CD4-positive, alpha-beta memory T cell (primary cell): Measurements from ENCODE around the gene RNF208. TPM values are rescaled to one million over a fixed set of nuclear protein-coding genes. Genes with fewer than 3 reads are reported as not detected.

Experiments
- CTCF ChIA-PET: fragments of 350-600 bp; sonication (Branson Sonifier 250); formaldehyde crosslinking; loops from one replicate; lab custom pipeline; 2021; ENCODE audit warnings: inconsistent platforms; ENCODE audit not compliant: partially characterized antibody; lab: Charles Lee
- POLR2A ChIA-PET: fragments of 350-600 bp; sonication (Branson Sonifier 250); formaldehyde crosslinking; loops from one replicate; lab custom pipeline; 2021; ENCODE audit not compliant: partially characterized antibody; lab: Charles Lee
- DNase-seq, 5 donors: peaks; one replicate each; pipeline versions ENCODE4 v3.0.0 to v3.0.0-alpha.2; 2020 to 2022; ENCODE audit warnings: mixed read lengths in 1 of 5
- H3K27ac ChIP-seq: one replicate; pipeline ENCODE4 v1.7.0; 2013; ENCODE audit warnings: low read depth, low read length
- H3K27me3 ChIP-seq: 2 replicates; pipeline ENCODE4 v1.7.0; 2013; ENCODE audit warnings: mild to moderate bottlenecking, low read length, moderate library complexity; ENCODE audit not compliant: insufficient read depth
- H3K36me3 ChIP-seq: 2 replicates; pipeline ENCODE4 v1.7.0; 2013; ENCODE audit warnings: mild to moderate bottlenecking, low read length, moderate library complexity; ENCODE audit not compliant: insufficient read depth
- H3K4me1 ChIP-seq: 2 replicates; pipeline ENCODE4 v1.7.0; 2013; ENCODE audit warnings: mild to moderate bottlenecking, low read length, moderate library complexity; ENCODE audit not compliant: insufficient read depth
- H3K4me3 ChIP-seq, 2 donors: one replicate each; pipeline ENCODE4 v1.7.0; 2013; ENCODE audit warnings: low read length in 2 of 2, mild to moderate bottlenecking in 1 of 2
- H3K9me3 ChIP-seq, 2 donors: one replicate each; pipeline ENCODE4 v1.7.0; 2013; ENCODE audit warnings: low read length in 2 of 2, control low read depth in 1 of 2; ENCODE audit not compliant: control insufficient read depth in 1 of 2
- H3K27ac Mint-ChIP-seq, 7 donors: one replicate each; pipeline ENCODE4 v1.8.0; 2020 to 2021; ENCODE audit warnings: mixed read lengths in 7 of 7, mild to moderate bottlenecking in 6 of 7, inconsistent platforms in 3 of 7, moderate library complexity in 3 of 7
- H3K27me3 Mint-ChIP-seq, 2 donors: one replicate each; pipeline ENCODE4 v1.8.0; 2020 to 2021; ENCODE audit warnings: mixed read lengths in 2 of 2
- H3K36me3 Mint-ChIP-seq, 2 donors: one replicate each; pipeline ENCODE4 v1.8.0; 2020 to 2021; ENCODE audit warnings: mixed read lengths in 2 of 2, inconsistent platforms in 1 of 2, mild to moderate bottlenecking in 1 of 2
- H3K4me1 Mint-ChIP-seq, 4 donors: one replicate each; pipeline ENCODE4 v1.8.0; 2020 to 2021; ENCODE audit warnings: mixed read lengths in 4 of 4, mild to moderate bottlenecking in 1 of 4
- H3K4me3 Mint-ChIP-seq, 8 donors: one replicate each; pipeline ENCODE4 v1.8.0; 2020 to 2021; ENCODE audit warnings: mixed read lengths in 8 of 8, mild to moderate bottlenecking in 7 of 8, moderate library complexity in 6 of 8, inconsistent platforms in 3 of 8
- H3K9me3 Mint-ChIP-seq, 8 donors: one replicate each; pipeline ENCODE4 v1.8.0; 2020 to 2021; ENCODE audit warnings: mixed read lengths in 8 of 8, mild to moderate bottlenecking in 5 of 8, inconsistent platforms in 3 of 8, moderate library complexity in 1 of 8
- intact Hi-C: fragments of 100-400 bp; cut with micrococcal nuclease; formaldehyde crosslinking; loops from one replicate; pipeline ENCODE4 v1.15.1; 2023
- polyA plus RNA-seq, 2 donors: library from polyadenylated mRNA; unstranded; fragments of 300-500 nt; fragmentation: Illumina TruSeq; gene quantifications; one replicate each; pipeline ENCODE4 v1.2.3, GENCODE V29; 2021
- total RNA-seq, 2 experiments: library from RNA; stranded (reverse); gene quantifications; one replicate each; pipeline ENCODE4 v1.2.3, GENCODE V29; 2021

Gene RNF208, protein sequence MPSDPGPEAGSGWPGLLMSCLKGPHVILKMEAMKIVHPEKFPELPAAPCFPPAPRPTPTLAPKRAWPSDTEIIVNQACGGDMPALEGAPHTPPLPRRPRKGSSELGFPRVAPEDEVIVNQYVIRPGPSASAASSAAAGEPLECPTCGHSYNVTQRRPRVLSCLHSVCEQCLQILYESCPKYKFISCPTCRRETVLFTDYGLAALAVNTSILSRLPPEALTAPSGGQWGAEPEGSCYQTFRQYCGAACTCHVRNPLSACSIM
- 1 to 10 TPM in 1 of 2 experiments, under 1 TPM in 1; 0.64 to 1.3 TPM for total RNA-seq
- polyA plus RNA-seq: not detected

DNA sequence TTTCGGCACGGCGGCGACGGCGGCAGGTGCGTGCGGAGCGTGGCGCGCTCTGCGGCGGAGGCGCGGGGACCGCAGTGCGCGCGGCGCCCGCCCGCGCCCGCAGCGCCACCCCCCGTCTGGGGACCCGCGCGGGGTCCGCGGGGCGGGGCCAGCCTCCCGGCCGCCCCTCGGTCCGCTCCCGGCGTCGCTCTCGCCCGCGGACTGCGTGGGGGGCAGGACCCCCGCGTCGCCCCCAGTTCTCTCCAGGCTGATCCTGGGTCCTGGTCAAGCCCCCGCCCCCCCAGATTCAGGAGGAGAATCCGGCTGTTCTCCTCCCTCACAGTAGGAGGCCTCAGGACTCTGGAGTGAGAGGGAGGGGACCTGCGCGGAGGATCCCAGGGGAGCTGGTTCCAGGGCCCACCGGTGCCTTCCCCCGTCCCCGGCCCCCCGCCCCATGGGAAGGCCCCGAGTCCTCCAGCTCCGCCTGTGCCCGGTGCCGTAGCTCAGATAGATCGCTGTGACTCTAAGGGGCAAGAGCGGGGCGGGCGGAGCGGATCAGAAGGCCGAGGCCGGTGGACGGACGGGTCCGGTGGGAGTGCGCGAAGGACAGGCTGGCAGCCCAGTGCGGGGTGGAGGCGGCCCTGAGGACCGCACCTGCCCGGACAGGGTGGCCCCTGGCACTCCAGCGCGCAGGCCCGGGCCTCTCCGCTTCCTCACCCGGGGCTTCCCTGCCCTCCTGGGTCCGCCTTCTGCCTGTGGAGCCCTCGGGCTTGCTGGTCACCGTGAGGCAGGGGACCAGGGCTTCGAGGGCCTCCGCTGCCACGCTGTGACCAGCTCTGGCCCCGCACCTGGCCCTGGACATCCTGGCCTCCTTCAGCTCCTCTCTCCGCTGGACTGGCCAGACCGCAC lies at the start of gene RNF208:
RNF208 (minus strand) TSS at position 51 of the 888 bp plus-strand sequence. CDS start 1,028 bp downstream, outside the sequence.
- Mint-ChIP-seq H3K9me3 (no peaks in the 10 kb centered on the region), H3K4me1 (peaks cover 0 to 15% (median 3%) of the 10 kb centered on the region in 4 donors), H3K27ac (peak within 1 kb of the TSS in 6 of 7 donors; percentile 27 to 86 (median 66)), H3K4me3 (peak within 1 kb of the TSS; percentile 62 to 84 (median 77)), H3K27me3 (no peaks in the 10 kb centered on the region), H3K36me3 (no peaks in the 10 kb centered on the region)
- Histone ChIP-seq H3K4me1 (peaks cover 18% of the 10 kb centered on the region), H3K36me3 (no peaks in the 10 kb centered on the region), H3K27ac (peak within 1 kb of the TSS; percentile 59), H3K27me3 (no peaks in the 10 kb centered on the region), H3K4me3 (peak within 1 kb of the TSS in 1 of 2 donors; percentile 70), H3K9me3 (no peaks in the 10 kb centered on the region)
- POLR2A ChIA-PET: interaction anchor here (0.7 to 6.8 kb wide), 19 partner anchors 14 to 431 kb away, joined by 3 to 61 read pairs (median 18); partner anchors contain the start of genes ANAPC2, CLIC3, EXD3 and MAN1B1
- intact Hi-C loops: loop anchor here (1.0 to 5.0 kb wide), 12 partner anchors 14 to 495 kb away; partner anchors contain the start of genes ANAPC2, MAN1B1, NDOR1 and NELFB
- CTCF ChIA-PET: interaction anchor here (0.7 to 2.5 kb wide), 5 partner anchors 13 to 127 kb away, joined by 3 to 12 read pairs (median 6); partner anchors contain the start of genes SSNA1 and TUBB4B
- no peak for DNase-seq

DNA sequence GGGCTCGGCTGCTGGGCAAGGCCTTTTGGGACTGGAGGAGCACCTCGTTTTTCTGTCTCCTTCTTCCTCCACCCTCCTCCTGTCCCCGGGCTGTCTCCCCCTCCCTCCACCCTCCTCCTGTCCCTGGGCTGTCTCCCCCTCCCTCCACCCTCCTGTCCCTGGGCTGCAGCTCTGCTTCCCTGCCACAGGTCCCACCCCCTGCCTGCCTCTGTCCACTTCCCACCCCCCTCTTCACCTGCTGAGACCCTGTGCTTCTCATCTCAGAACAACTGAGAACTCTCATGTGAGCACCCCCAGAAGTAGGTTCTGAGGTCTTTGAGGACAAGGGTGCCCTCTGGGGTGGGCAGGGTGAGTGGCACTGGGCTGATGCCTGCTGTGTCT lies 49.6 kb upstream of the RNF208 start:
- peaks cover 11% of the 10 kb centered on the region for H3K4me1 ChIP-seq
- peaks cover 12 to 27% (median 19%) of the 10 kb centered on the region in 4 donors for H3K4me1 Mint-ChIP-seq

DNA sequence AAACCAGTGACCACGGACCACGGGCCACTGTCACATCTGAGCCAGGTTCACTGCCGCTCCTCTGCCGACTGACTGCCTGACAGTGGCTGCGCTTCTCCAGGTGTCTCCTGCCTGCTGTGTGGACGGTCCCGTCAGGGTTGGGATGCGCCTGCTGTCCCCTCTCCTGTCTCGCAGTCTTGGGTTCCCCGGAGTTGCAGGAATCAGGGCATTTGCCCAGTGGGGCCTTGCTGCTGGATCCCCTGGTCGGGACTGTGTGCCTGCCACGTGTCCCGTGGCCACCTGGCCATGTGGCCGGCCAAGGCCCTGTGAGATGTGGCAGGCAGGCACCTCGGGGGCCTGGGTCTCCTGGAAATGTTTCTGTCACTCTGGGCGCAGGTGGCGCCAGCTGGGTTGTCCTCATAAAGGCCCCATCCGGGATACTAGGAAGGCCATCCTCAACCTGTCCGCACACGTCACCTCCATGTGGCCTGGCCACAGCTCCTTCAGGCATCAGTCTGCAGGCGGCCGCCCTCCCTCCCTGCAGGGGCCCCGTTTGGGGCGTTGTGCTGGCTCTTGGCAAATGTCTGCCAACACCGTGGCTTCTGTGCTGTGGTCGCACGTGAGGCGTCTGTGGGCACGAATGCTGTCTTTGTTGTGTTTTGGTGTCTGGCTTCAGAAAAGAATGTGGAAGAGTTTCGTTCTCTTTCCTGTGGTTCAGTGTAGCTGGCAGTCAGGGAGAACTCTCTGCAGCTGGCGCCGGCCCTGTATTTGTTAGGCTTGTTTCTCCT lies 49.1 kb upstream of the RNF208 start:
- no peaks in the 10 kb centered on the region for H3K27me3 ChIP-seq
- peaks cover 11% of the 10 kb centered on the region for H3K4me1 ChIP-seq
- no peak overlapping the region for H3K4me3 ChIP-seq
- Mint-ChIP-seq H3K27ac (peak overlapping the region in 4 of 7 donors; percentile 13 to 73 (median 54)), H3K27me3 (no peaks in the 10 kb centered on the region), H3K4me3 (no peak overlapping the region), H3K9me3 (no peaks in the 10 kb centered on the region), H3K36me3 (peaks cover 20 to 25% of the 10 kb centered on the region in 2 donors), H3K4me1 (peaks cover 11 to 27% (median 18%) of the 10 kb centered on the region in 4 donors)
- ChIA-PET CTCF (no interaction called here), POLR2A (interaction anchor here (1.2 kb wide), 1 partner anchor 30 kb away, joined by 3 read pairs; the partner anchor contains the start of gene TUBB4B)
- DNase-seq: peak in 3 of 5 donors; percentile 22 to 37 (median 24)
- intact Hi-C loops: no loop called here
- peaks cover 13% of the 10 kb centered on the region for H3K36me3 ChIP-seq
- no peaks in the 10 kb centered on the region for H3K9me3 ChIP-seq
- H3K27ac ChIP-seq: no peak overlapping the region

More for the DNA sequence above, 49.6 kb upstream of the RNF208 start:
- H3K27me3 ChIP-seq: no peaks in the 10 kb centered on the region
- no peak overlapping the region for H3K4me3 ChIP-seq
- no peaks in the 10 kb centered on the region for H3K27me3 Mint-ChIP-seq
- no peaks in the 10 kb centered on the region for H3K9me3 Mint-ChIP-seq
- ChIA-PET CTCF (no interaction called here), POLR2A (interaction anchor here (1.2 kb wide), 1 partner anchor 31 kb away, joined by 3 read pairs; the partner anchor contains the start of gene TUBB4B)
- intact Hi-C loops: no loop called here
- H3K9me3 ChIP-seq: no peaks in the 10 kb centered on the region
- peaks cover 9% of the 10 kb centered on the region for H3K36me3 ChIP-seq
- no peak overlapping the region for H3K27ac ChIP-seq
- no peak overlapping the region for H3K4me3 Mint-ChIP-seq
- peaks cover 20 to 25% of the 10 kb centered on the region in 2 donors for H3K36me3 Mint-ChIP-seq
- H3K27ac Mint-ChIP-seq: peak overlapping the region in 2 of 7 donors; percentile 42 to 65
- DNase-seq: no peak

DNA sequence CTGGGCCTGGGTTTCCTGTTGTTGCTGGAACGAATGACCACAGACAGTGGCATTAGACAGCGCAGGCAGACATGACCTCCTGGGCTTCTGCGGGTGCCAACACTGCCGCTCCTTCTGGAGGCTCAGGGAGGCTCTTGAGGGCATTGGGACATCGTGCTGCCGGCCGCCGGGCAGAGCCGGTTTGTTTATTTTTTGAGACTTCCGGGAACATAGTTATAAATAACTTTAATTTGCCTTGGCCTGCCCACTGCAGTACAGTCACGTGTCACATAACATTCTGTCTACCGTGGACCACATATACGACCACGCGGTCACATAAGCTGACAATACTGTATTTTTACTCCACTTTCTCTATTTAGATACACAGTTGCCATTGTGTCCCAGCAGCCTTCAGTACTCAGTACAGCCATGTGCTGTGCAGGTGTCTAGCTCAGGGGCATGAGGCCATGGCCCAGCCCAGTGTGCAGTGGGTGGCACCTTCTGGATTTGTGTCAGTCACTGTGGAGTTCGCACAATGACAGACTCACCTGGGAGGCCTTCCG lies 47.3 kb upstream of the RNF208 start:
- Mint-ChIP-seq H3K4me1 (peaks cover 8 to 19% (median 13%) of the 10 kb centered on the region in 4 donors), H3K27ac (no peak overlapping the region), H3K4me3 (no peak overlapping the region), H3K9me3 (no peaks in the 10 kb centered on the region), H3K27me3 (no peaks in the 10 kb centered on the region), H3K36me3 (peaks cover 20 to 28% of the 10 kb centered on the region in 2 donors)
- ChIA-PET POLR2A (no interaction called here), CTCF (no interaction called here)
- Histone ChIP-seq H3K27me3 (no peaks in the 10 kb centered on the region), H3K4me1 (peaks cover 11% of the 10 kb centered on the region), H3K9me3 (no peaks in the 10 kb centered on the region), H3K27ac (no peak overlapping the region), H3K36me3 (peaks cover 18% of the 10 kb centered on the region), H3K4me3 (no peak overlapping the region)
- intact Hi-C loops: no loop called here
- DNase-seq: no peak

DNA sequence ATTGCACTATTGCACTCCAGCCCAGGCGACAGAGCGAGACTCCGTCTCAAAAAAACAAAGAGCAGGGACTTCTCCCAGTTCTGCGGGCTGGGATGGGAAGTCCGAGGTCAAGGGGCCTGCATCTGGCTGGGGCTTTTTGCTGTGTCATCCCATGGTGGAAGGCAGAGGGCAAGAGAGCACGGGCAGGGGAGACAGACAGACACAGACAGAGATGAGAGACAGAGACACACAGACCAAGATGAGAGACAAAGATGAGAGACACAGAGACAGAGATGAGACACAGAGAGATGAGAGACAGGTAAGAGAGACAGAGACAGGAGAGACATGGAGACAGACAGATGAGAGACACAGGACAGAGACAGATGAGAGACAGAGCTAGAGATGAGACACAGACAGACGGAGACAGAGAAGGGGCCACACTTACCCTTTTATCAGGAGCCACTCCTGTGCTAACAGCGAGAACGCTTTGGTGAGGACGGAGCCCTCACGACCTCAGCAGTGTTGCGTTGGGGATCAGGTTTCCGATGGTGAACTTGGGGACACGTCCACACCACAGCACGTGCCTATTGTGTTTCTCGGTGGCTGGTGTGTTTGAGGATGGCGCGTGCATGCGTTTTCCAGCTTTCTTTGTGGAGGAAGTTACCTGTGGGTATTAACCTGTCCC lies 46.6 kb upstream of the RNF208 start:
- POLR2A ChIA-PET: no interaction called here
- no peak overlapping the region for H3K27ac Mint-ChIP-seq
- H3K27ac ChIP-seq: no peak overlapping the region

DNA sequence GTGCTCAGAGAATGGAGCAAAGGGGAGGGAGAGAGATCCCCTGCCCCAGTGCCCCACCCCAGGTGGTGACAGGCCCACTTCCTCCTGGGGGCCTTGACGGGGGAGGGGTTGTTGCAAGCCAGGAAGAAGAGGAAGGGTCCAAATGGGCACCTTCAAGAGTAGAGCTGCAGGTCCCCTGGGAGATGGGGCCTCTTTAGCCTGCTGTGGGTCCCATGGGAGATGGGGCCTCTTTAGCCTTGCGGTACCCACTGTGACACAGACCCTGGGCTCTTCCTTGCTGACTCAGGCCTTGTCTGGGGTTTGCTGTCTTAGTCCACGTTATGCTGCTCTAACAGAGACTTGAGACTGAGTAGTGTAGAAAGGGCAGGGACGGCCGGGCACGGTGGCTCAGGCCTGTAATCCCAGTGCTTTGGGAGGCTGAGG lies 45.9 kb upstream of the RNF208 start:
- Mint-ChIP-seq H3K27ac (peak overlapping the region in 1 of 7 donors; percentile 29), H3K4me1 (peaks cover 8 to 19% (median 13%) of the 10 kb centered on the region in 4 donors), H3K4me3 (no peak overlapping the region), H3K27me3 (no peaks in the 10 kb centered on the region), H3K9me3 (no peaks in the 10 kb centered on the region), H3K36me3 (peaks cover 15 to 32% of the 10 kb centered on the region in 2 donors)
- ChIA-PET CTCF (interaction anchor here (1.7 kb wide), 1 partner anchor 19 kb away, joined by 3 read pairs; no protein-coding TSS in a partner anchor), POLR2A (no interaction called here)
- Histone ChIP-seq H3K9me3 (no peaks in the 10 kb centered on the region), H3K4me3 (no peak overlapping the region), H3K36me3 (peaks cover 27% of the 10 kb centered on the region), H3K27ac (no peak overlapping the region), H3K27me3 (no peaks in the 10 kb centered on the region), H3K4me1 (peaks cover 11% of the 10 kb centered on the region)
- DNase-seq: no peak
- intact Hi-C loops: no loop called here

More for the DNA sequence above, 46.6 kb upstream of the RNF208 start:
- peaks cover 8 to 19% (median 13%) of the 10 kb centered on the region in 4 donors for H3K4me1 Mint-ChIP-seq
- intact Hi-C loops: no loop called here
- H3K9me3 Mint-ChIP-seq: no peaks in the 10 kb centered on the region
- H3K36me3 ChIP-seq: peaks cover 25% of the 10 kb centered on the region
- CTCF ChIA-PET: no interaction called here
- peaks cover 18 to 29% of the 10 kb centered on the region in 2 donors for H3K36me3 Mint-ChIP-seq
- peak overlapping the region in 1 of 8 donors; percentile 27 for H3K4me3 Mint-ChIP-seq
- DNase-seq: no peak
- peaks cover 11% of the 10 kb centered on the region for H3K4me1 ChIP-seq
- no peaks in the 10 kb centered on the region for H3K27me3 ChIP-seq
- H3K4me3 ChIP-seq: no peak overlapping the region
- no peaks in the 10 kb centered on the region for H3K27me3 Mint-ChIP-seq
- no peaks in the 10 kb centered on the region for H3K9me3 ChIP-seq
